ENCODE measurements around the gene ATP13A3.

Gene ATP13A3

DNA sequence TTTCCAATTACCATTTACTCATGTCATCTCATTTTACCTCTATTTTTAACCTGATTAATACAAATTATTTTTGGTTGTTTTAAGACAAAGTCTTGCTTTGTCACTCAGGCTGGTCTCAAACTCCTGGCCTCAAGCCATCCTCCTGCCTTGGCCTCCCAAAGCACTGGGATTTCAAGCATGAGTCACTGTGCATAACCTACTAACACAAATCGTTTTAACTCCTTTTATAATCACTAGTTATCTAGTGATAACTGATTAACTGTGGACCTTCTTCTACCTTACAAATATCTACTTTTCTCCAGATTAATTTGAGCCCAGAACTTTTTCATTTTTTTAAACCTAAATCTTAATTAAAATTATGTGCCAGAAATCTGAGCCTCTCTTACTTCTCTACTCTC, 4.6 kb downstream of the ATP13A3 start:
- no peak for TF ChIP-seq JUND (IDR thresholded peaks at IDR 0.05; ENCODE audit: low read depth)
- in situ Hi-C loops (cut with HindIII; ENCODE audit: low pct_unique_long_range_greater_than_20kb, low sequenced_read_pairs), result no loop called here
- no peak for DNase-seq (ENCODE audit: low read depth in 1 of 2, low spot score in 1 of 2)

DNA sequence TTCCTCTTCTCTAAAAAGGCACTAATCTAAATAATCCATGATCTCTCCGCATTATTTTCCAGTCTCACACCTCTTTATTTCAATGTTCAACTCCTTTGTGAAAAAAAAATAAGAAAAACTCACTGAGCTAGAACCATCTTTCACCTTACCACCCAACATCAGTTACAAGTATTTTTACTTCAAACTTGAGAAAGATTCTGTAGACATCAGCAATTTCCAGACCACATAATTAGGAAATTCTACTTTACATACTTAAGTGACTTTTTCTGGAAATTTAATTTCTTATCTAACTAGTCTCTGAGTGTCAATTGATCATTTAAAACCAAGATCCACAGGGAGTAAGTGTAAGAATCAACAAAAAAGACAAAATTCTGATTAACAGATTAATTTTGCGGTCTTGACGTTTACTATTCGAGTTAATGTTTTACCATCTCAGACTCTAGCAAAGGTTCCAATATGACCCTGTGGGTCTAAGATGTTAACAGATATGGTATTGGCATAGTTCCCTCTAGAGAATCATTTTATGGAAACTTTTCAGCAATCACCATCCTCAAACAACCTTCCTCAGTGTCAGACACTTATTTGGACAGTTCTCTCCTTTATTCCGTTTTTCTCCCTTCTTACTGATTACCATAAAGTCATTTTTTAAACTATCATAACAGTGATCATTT, 5.1 kb downstream of the ATP13A3 start:
- in situ Hi-C loops (cut with HindIII; ENCODE audit: low pct_unique_long_range_greater_than_20kb, low sequenced_read_pairs), result no loop called here
- DNase-seq (ENCODE audit: low read depth in 1 of 2, low spot score in 1 of 2), result no peak
- no peak for TF ChIP-seq JUND (IDR thresholded peaks at IDR 0.05; ENCODE audit: low read depth)

DNA sequence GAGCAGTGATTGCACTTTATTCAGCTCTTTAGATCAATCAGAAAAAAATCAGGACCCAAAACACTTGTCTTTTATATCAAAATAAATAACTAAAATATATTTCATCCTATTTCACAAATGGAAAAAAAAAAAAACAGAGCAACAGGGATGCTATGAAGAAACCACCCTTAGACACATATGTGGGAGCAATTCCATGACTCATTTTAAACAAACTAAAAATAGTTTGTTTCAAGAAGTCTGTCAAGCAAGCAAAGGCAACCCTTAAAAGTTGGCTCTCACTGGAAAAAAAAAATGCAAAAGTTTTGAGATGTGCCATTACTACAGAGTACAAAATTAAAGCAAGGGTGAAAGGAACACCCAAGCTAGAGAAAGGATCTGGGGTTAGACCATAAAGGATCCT, 5.7 kb downstream of the ATP13A3 start:
- no peak for DNase-seq (ENCODE audit: low read depth in 1 of 2, low spot score in 1 of 2)
- no peak for TF ChIP-seq JUND (IDR thresholded peaks at IDR 0.05; ENCODE audit: low read depth)
- in situ Hi-C loops (cut with HindIII; ENCODE audit: low pct_unique_long_range_greater_than_20kb, low sequenced_read_pairs), result no loop called here

DNA sequence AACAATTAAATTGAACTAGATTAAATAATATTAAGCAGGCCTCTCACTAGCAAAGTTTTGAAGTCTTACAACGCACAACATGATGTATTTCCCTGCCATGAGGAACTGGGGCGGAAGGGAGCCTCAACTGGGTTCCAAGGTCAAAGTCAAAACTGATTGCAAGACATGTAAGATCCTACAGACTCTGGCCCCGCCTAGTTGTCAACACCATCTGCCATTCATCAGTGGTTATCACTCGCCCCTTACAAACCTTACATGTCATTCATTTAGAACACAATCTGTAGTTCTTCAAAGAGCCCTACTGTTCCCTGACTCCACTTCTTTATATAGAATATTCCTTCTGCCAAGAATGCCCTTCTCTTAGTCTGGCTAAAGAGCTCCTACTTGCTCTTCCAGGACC, 10.0 kb downstream of the ATP13A3 start:
- no peak for TF ChIP-seq JUND (IDR thresholded peaks at IDR 0.05; ENCODE audit: low read depth)
- DNase-seq (ENCODE audit: low read depth in 1 of 2, low spot score in 1 of 2), result no peak
- in situ Hi-C loops (cut with HindIII; ENCODE audit: low pct_unique_long_range_greater_than_20kb, low sequenced_read_pairs), result no loop called here

DNA sequence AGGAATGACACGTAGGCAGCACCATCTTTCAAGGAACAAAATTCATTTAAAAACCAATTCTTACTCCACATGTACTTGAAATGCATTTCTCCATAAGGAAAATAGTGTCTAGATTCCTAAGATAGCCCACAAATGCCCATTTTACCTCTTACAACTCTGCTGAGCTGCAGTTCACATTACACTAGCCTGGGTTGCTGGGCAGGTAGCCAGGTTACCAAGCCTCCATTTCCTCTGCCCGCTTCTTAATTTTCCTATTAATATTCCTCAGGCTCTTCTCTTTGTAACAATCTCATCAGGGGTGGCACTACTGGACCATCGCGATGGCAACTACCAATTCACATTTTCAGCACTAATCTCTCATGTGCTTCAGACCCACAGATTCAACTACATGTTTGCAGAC, 10.8 kb downstream of the ATP13A3 start:
- DNase-seq (ENCODE audit: low read depth in 1 of 2, low spot score in 1 of 2), result no peak
- no peak for TF ChIP-seq JUND (IDR thresholded peaks at IDR 0.05; ENCODE audit: low read depth)
- in situ Hi-C loops (cut with HindIII; ENCODE audit: low pct_unique_long_range_greater_than_20kb, low sequenced_read_pairs), result no loop called here

DNA sequence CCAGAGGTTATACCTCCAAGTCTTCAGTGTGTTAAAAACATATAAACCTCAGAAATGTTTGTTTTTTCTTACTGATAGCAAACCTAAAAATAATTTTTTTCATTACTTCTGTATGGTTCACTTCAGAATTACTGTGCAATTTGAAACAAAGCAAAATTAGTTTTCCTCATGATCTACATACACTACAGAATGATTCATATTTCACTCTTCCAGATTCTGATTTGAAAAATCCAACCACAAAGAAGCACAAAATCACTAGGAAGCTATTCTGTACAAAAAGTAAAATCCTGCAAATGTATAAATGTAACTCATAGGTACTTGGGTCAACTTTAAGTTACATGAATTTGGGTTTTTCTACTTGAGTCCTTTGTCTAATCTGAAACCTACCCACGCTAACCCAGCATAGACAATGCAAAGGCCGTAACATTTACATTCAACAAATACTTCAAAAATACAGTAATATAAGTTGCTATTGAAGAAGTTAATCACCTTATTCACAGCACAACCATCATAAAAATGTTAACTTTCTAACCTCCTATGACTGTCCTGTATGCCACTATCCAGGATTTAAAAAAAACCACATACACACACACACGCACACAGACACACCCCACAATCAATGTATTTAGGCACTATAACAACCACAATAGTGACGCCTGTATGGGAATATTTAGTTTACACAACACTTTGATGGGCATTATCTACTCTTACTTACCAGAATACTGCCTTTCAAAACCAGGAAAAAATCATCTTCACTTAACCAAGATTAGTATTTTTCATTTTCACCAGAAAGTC, 11.5 kb downstream of the ATP13A3 start:
- in situ Hi-C loops (cut with HindIII; ENCODE audit: low pct_unique_long_range_greater_than_20kb, low sequenced_read_pairs), result no loop called here
- no peak for TF ChIP-seq JUND (IDR thresholded peaks at IDR 0.05; ENCODE audit: low read depth)
- no peak for DNase-seq (ENCODE audit: low read depth in 1 of 2, low spot score in 1 of 2)

DNA sequence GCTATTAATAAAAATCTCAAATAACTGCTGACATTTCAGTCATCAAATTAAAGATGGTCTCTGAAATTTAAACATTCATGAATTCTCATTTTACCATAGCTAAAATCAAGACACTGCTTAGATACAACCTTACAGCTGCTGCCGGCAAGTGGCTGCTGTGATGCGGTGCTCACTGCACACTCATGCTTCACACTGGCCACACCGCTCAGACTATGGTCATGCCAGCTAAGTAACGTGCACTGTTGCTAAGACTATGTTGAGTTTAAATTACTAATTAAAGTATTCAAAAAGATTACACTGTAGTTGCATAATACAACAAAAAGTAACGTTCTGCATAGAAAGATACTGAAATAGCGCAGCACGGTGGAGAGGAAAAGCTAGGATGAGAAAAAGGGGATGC, 12.1 kb downstream of the ATP13A3 start:
- no peak for DNase-seq (ENCODE audit: low read depth in 1 of 2, low spot score in 1 of 2)
- in situ Hi-C loops (cut with HindIII; ENCODE audit: low pct_unique_long_range_greater_than_20kb, low sequenced_read_pairs), result no loop called here

DNA sequence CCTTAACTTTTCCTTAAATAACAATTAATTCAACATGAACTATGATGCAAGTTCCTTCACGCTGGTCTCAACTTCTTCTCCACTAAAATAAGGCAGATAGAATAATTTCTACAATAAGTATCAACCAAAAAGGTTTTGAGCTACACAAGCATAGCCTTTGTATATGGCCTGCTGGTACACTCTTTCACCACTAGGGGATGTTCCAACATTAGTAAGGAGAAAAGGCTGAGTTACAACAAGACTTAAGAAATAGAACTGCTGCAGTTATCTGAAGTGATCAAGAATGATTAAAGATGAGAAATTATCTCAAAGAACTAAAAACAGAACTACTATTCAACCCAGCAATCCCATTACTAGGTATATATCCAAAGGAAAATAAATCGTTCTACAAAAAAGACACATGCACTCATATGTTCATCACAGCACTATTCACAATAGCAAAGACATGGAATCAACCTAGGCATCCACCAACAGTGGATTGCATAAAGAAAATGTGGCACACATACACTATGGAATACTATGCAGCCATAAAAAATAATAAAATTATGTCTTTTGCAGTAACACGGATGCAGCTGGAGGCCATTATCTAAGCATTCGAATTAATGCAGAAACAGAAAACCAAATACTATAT, 14.4 kb downstream of the ATP13A3 start:
- peak in 1 of 2 experiments; percentile 89 for DNase-seq (ENCODE audit: low read depth in 1 of 2, low spot score in 1 of 2)
- in situ Hi-C loops (cut with HindIII; ENCODE audit: low pct_unique_long_range_greater_than_20kb, low sequenced_read_pairs), result no loop called here
- no peak for TF ChIP-seq JUND (IDR thresholded peaks at IDR 0.05; ENCODE audit: low read depth)

More for the DNA sequence above, 12.1 kb downstream of the ATP13A3 start:
- TF ChIP-seq JUND (IDR thresholded peaks at IDR 0.05; ENCODE audit: low read depth), result no peak

DNA sequence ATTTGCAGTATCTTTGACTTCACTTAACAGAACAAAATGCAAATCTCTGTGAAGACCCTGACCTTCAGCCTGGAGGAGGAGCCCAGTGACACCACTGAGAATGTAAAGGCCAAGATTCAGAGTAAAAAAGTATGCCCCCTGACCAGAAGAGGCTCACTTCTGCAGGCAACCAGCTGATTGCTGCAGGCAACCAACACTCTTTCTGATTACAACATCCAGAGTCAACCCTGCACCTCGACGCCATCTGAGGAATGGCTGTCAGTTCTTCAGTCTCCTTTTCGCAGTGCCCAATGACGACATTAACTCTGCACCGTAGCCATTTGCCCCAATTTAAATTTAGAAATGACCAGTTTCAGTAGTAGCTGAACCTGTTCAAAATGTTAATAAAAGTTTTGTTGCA, 14.9 kb downstream of the ATP13A3 start:
- in situ Hi-C loops (cut with HindIII; ENCODE audit: low pct_unique_long_range_greater_than_20kb, low sequenced_read_pairs), result no loop called here
- DNase-seq (ENCODE audit: low read depth in 1 of 2, low spot score in 1 of 2), result no peak

DNA sequence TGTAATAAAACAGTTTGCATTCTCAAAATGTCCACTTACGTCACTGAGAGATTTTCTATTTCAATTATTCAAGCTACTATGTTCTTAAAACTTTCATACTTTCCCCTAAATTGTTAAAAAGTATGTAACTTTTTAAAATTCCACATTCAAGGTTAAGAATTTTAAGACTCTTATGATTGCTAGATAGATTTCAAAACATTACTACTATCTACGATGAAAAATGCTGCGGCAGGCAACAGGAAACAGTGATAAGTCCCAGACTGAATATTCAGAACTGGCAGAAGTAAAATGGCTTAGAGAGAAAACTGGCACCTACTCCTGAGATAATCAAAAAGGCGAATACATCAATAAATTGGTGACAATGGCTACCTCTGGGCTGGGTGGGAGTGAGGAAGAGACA, 16.2 kb downstream of the ATP13A3 start:
- TF ChIP-seq JUND (IDR thresholded peaks at IDR 0.05; ENCODE audit: low read depth), result no peak
- in situ Hi-C loops (cut with HindIII; ENCODE audit: low pct_unique_long_range_greater_than_20kb, low sequenced_read_pairs), result no loop called here

More for the DNA sequence above, 14.9 kb downstream of the ATP13A3 start:
- TF ChIP-seq JUND (IDR thresholded peaks at IDR 0.05; ENCODE audit: low read depth), result no peak

DNA sequence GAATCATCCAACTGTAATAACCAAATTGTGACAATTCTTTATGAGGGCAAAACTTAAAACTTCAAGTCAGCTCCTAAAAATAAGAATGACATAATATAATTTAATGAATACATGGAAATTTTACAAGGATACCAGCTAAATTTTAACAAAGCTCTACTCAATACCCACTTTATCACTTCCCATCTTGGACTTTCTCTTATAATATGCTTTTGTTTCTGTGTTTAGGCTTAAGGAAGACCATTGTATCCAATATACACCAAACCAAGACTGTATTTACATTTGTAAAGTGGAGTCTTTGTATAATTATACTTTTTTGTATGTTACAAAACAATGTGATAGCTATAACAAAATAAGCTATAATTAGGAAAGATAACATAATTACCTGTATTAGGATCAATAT, 16.8 kb downstream of the ATP13A3 start:
- no peak for TF ChIP-seq JUND (IDR thresholded peaks at IDR 0.05; ENCODE audit: low read depth)
- in situ Hi-C loops (cut with HindIII; ENCODE audit: low pct_unique_long_range_greater_than_20kb, low sequenced_read_pairs), result no loop called here
- no peak for DNase-seq (ENCODE audit: low read depth in 1 of 2, low spot score in 1 of 2)

More for the DNA sequence above, 16.2 kb downstream of the ATP13A3 start:
- no peak for DNase-seq (ENCODE audit: low read depth in 1 of 2, low spot score in 1 of 2)

DNA sequence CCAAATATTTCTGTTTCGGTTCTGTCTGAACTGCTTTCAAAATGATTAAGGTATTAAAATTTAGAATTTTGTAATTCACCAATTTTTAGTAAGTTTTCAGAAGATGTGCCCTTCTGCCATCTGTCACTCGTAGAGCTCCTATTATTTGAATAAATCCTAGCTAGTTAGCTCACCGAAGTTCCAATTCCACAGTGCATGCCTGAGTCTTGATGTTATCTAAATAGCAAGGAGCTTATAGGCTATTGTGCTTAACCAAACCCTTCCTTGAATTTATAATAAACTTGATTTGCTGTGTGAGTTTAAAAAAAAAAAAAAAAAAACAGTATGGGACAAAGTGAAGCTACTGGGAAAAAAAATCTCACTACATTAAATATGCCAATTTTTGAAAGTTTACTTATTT, 18.7 kb downstream of the ATP13A3 start:
- peak in 1 of 2 experiments; percentile 78 for DNase-seq (ENCODE audit: low read depth in 1 of 2, low spot score in 1 of 2)
- no peak; the same call in 1 of the 2 replicates for TF ChIP-seq JUND (IDR thresholded peaks at IDR 0.05; ENCODE audit: low read depth)
- in situ Hi-C loops (cut with HindIII; ENCODE audit: low pct_unique_long_range_greater_than_20kb, low sequenced_read_pairs), result no loop called here

DNA sequence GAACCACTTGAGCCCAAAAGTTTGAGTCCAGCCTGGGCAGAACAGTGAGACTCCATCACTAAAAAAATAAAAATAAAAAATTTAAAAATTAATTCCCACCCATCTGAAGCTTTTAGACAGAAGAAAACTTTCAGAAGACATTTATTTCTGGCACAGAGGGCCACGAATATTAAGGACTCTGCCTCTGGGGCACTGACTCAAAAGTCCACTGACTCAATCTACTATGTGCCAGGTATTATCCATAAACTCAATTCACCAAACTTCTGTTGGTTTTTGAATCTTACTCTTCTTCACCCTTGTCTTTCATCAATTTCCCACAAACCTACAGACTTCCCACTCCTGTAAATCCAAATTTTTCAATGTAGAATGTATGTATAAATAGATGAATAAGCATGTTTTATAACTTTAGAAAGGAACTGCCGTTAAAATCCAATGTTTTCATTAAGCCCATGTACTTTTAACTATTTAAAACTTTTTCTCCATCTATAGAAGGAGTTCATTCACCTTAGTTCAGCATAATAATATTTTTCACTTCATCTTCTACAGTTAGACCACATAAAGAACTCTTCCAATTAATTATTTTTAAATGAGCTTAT, 19.9 kb downstream of the ATP13A3 start:
- no peak for TF ChIP-seq JUND (IDR thresholded peaks at IDR 0.05; ENCODE audit: low read depth)
- in situ Hi-C loops (cut with HindIII; ENCODE audit: low pct_unique_long_range_greater_than_20kb, low sequenced_read_pairs), result no loop called here
- DNase-seq (ENCODE audit: low read depth in 1 of 2, low spot score in 1 of 2), result no peak
